HCT116 (cell line): Measurements from ENCODE around the gene TMEM121. TPM values are rescaled to one million over a fixed set of nuclear protein-coding genes. Genes with fewer than 3 reads are reported as not detected.

Experiments
- ATAC-seq: fragments of 200-7000 bp; cut with Tn5 transposase; 2 replicates; pipeline ENCODE4 v1.9.1; 2020; ENCODE audit warnings: mild to moderate bottlenecking, moderate library complexity
- BruUV-seq: library from RNA; stranded (reverse); fragments of 400-500 nt; replicated peaks from 2 replicates; lab custom pipeline; 2021; lab: Mats Ljungman, UMichigan
- CTCF ChIA-PET: fragments of 300-600 bp; sonication (Branson Sonifier 250); formaldehyde crosslinking; loops from one replicate; lab custom pipeline; 2021; ENCODE audit warnings: antibody characterized with exemption; lab: Charles Lee
- POLR2A ChIA-PET: fragments of 300-600, 350-600 bp; sonication (Branson Sonifier 250); formaldehyde crosslinking; loops from one replicate; lab custom pipeline; 2021; ENCODE audit warnings: antibody characterized with exemption; lab: Charles Lee
- RAD21 ChIA-PET, 2 experiments: fragments of 300-600 bp; sonication (Branson Sonifier 250); formaldehyde crosslinking; loops; one replicate each; lab custom pipeline; 2023; ENCODE audit warnings: low total read pairs in 2 of 2; ENCODE audit not compliant: uncharacterized antibody in 2 of 2, unreplicated experiment in 2 of 2, low non-redundant PET in 1 of 2; lab: Charles Lee
- DNase-seq: peaks from one replicate; pipeline ENCODE4 v3.0.0-alpha.2; 2010; ENCODE audit warnings: low read depth, low spot score
- H2AFZ ChIP-seq: fragments of 200-600 bp; shearing (Covaris generic), sonication (generic); 2 replicates; pipeline ENCODE4 v1.6.1; 2017; ENCODE audit warnings: low read depth, mixed run types, mixed read lengths, antibody characterized with exemption, low read length; ENCODE audit not compliant: poor library complexity, severe bottlenecking
- H3K27ac ChIP-seq: 2 replicates; pipeline ENCODE4 v1.5.1; 2012; ENCODE audit warnings: low read depth, low read length
- H3K27me3 ChIP-seq: fragments of 200-600 bp; sonication (generic); 2 replicates; pipeline ENCODE4 v1.6.1; 2016; ENCODE audit warnings: mixed run types, low read length, mixed read lengths; ENCODE audit not compliant: insufficient read depth
- H3K36me3 ChIP-seq, 2 experiments: fragments of 200-500 bp in 1 of 2; fragments of 200-600 bp in 1 of 2; sonication (Bioruptor generic) in 1 of 2; sonication (generic) in 1 of 2; 2 replicates each; pipeline versions ENCODE4 v1.5.1 to v1.6.1; 2014 to 2016; ENCODE audit warnings: low read length in 2 of 2, inconsistent platforms in 1 of 2, mixed read lengths in 1 of 2, mixed run types in 1 of 2; ENCODE audit not compliant: insufficient read depth in 2 of 2, control insufficient read depth in 1 of 2
- H3K4me1 ChIP-seq, 2 experiments: fragments of 200-600 bp in 1 of 2; sonication (generic) in 1 of 2; 2 replicates each; pipeline versions ENCODE4 v1.5.1 to v1.6.1; 2012 to 2017; ENCODE audit warnings: low read length in 2 of 2, inconsistent platforms in 1 of 2, mild to moderate bottlenecking in 1 of 2, mixed read lengths in 1 of 2, mixed run types in 1 of 2, moderate library complexity in 1 of 2; ENCODE audit not compliant: insufficient read depth in 2 of 2, control insufficient read depth in 1 of 2
- H3K4me2 ChIP-seq: fragments of 200-600 bp; sonication (generic); 2 replicates; pipeline ENCODE4 v1.6.1; 2017; ENCODE audit warnings: mixed run types, low read length, mixed read lengths
- H3K4me3 ChIP-seq, 2 experiments: fragments of 200-600 bp in 1 of 2; sonication (generic) in 1 of 2; replicated peaks in 1 of 2; 2 replicates each; pipeline ENCODE4 v1.5.1; 2011 to 2016; ENCODE audit warnings: low read length in 2 of 2, control low read depth in 1 of 2, low read depth in 1 of 2, mild to moderate bottlenecking in 1 of 2, mixed read lengths in 1 of 2, mixed run types in 1 of 2
- H3K79me2 ChIP-seq: fragments of 200-600 bp; sonication (generic); 2 replicates; pipeline ENCODE4 v1.6.1; 2017; ENCODE audit warnings: mild to moderate bottlenecking, mixed run types, low read length, moderate library complexity, mixed read lengths; ENCODE audit not compliant: insufficient read depth
- H3K9ac ChIP-seq: fragments of 200-600 bp; sonication (generic); 2 replicates; pipeline ENCODE4 v1.6.1; 2016; ENCODE audit warnings: low read length, mixed read lengths
- H3K9me2 ChIP-seq: fragments of 200-600 bp; sonication (generic), shearing (Covaris generic); 2 replicates; pipeline ENCODE4 v1.6.1; 2017; ENCODE audit warnings: mixed run types, mild to moderate bottlenecking, moderate library complexity; ENCODE audit not compliant: insufficient read depth
- H3K9me3 ChIP-seq, 2 experiments: fragments of 200-500 bp in 1 of 2; fragments of 200-600 bp in 1 of 2; sonication (Bioruptor generic) in 1 of 2; sonication (generic) in 1 of 2; 2 replicates each; pipeline ENCODE4 v1.6.1; 2014 to 2017; ENCODE audit warnings: low read length in 2 of 2, mixed read lengths in 2 of 2, inconsistent platforms in 1 of 2, low read depth in 1 of 2, mild to moderate bottlenecking in 1 of 2, mixed run types in 1 of 2, moderate library complexity in 1 of 2; ENCODE audit not compliant: control insufficient read depth in 1 of 2, insufficient read depth in 1 of 2
- H4K20me1 ChIP-seq: fragments of 200-600 bp; sonication (generic), shearing (Covaris generic); 2 replicates; pipeline ENCODE4 v1.6.1; 2017; ENCODE audit warnings: mixed run types, mild to moderate bottlenecking, moderate library complexity; ENCODE audit not compliant: insufficient read depth
- JUND ChIP-seq: IDR thresholded peaks from 2 replicates; pipeline ENCODE4 v1.6.1; 2012
- SP1 ChIP-seq: IDR thresholded peaks from 2 replicates; pipeline ENCODE4 v1.6.1; 2012; ENCODE audit warnings: low read depth
- intact Hi-C: fragments of 100-400 bp; cut with micrococcal nuclease; formaldehyde crosslinking; loops from 2 replicates; pipeline ENCODE4 v1.10.0; 2022
- total RNA-seq: library from RNA; stranded (reverse); gene quantifications from one replicate; pipeline ENCODE4 v1.2.1, GENCODE V29; 2021; ENCODE audit not compliant: unreplicated experiment
- TF ChIP-seq, protein P1 (sequence below), 3 experiments: fragments of 200-600 bp in 1 of 3; sonication (generic) in 1 of 3; IDR thresholded peaks in 2 of 3; conservative IDR thresholded peaks in 1 of 3; 2 replicates each; pipeline ENCODE4 v1.5.1; 2012 to 2017; ENCODE audit warnings: low read depth in 2 of 3, low read length in 2 of 3, antibody characterized with exemption in 1 of 3, borderline replicate concordance in 1 of 3, control low read depth in 1 of 3, mild to moderate bottlenecking in 1 of 3, mixed read lengths in 1 of 3, mixed run types in 1 of 3, moderate library complexity in 1 of 3; ENCODE audit not compliant: insufficient read depth in 1 of 3
- TF ChIP-seq, protein P2 (sequence below): IDR thresholded peaks from 2 replicates; pipeline ENCODE4 v1.6.1; 2011; ENCODE audit warnings: mild to moderate bottlenecking, low read length, moderate library complexity; ENCODE audit not compliant: insufficient replicate concordance; ENCODE audit errors: extremely low read depth
- TF ChIP-seq, protein P3 (sequence below): IDR thresholded peaks from 2 replicates; pipeline ENCODE4 v1.6.1; 2012

Gene TMEM121
- total RNA-seq, 1 experiment from 2014 or later, result 5.5 TPM

DNA sequence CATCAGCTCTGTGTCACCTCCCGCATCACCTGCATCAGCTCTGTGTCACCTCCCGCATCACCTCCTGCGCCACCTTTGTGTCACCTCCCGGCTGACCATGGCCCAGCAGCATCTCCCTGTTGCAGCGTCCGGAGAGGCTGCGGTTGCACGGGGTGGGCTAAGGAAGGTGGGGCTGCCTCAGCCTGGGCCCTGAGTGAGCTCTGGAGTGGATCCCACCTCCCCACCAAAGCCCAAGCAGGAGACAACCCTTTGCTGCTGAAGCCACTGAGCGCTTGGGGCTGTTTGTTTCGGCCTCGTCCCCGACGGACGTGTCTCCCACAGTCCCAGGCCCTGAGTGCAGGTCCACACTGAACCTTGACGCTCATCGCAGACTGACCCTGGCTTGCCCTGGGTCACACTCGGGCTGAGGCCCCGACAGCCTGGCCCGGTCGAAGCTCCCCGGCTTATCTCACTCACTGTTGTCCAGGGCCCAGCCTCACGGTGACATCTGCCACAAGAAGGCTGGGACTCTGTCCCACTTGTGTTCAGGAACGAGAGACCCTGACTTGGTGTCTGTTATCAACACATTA is 12.2 kb downstream of the TMEM121 start:
- peaks cover 0 to 4% of the 10 kb centered on the region in 2 experiments; a peak in 1 of 4 replicates for H3K9me3 ChIP-seq
- intact Hi-C loops, result loop anchor here (5.0 to 10.0 kb wide), 2 partner anchors 409 to 616 kb away; no protein-coding TSS in a partner anchor
- H3K79me2 ChIP-seq, result no peaks in the 10 kb centered on the region
- no peak for ATAC-seq
- ChIA-PET CTCF (interaction anchor here (1.2 kb wide), 1 partner anchor 467 kb away, joined by 3 read pairs; no protein-coding TSS in a partner anchor), POLR2A (no interaction called here), RAD21 (no interaction called here)
- peaks cover 0 to 3% of the 10 kb centered on the region in 2 experiments; a peak in 1 of 4 replicates for H3K4me1 ChIP-seq
- H3K4me2 ChIP-seq, result no peak overlapping the region
- DNase-seq, result no peak
- H3K27me3 ChIP-seq, result no peaks in the 10 kb centered on the region
- H3K4me3 ChIP-seq, result no peak overlapping the region
- H3K36me3 ChIP-seq, result no peaks in the 10 kb centered on the region
- no peak overlapping the region for H2AFZ ChIP-seq
- TF ChIP-seq, protein P1, sequence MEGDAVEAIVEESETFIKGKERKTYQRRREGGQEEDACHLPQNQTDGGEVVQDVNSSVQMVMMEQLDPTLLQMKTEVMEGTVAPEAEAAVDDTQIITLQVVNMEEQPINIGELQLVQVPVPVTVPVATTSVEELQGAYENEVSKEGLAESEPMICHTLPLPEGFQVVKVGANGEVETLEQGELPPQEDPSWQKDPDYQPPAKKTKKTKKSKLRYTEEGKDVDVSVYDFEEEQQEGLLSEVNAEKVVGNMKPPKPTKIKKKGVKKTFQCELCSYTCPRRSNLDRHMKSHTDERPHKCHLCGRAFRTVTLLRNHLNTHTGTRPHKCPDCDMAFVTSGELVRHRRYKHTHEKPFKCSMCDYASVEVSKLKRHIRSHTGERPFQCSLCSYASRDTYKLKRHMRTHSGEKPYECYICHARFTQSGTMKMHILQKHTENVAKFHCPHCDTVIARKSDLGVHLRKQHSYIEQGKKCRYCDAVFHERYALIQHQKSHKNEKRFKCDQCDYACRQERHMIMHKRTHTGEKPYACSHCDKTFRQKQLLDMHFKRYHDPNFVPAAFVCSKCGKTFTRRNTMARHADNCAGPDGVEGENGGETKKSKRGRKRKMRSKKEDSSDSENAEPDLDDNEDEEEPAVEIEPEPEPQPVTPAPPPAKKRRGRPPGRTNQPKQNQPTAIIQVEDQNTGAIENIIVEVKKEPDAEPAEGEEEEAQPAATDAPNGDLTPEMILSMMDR (IDR thresholded peaks at IDR 0.05 in 2 of 3, conservative IDR thresholded peaks at IDR 0.05 in 1 of 3; ENCODE audit: borderline replicate concordance in 1 of 3, insufficient read depth in 1 of 3, low read depth in 2 of 3, low read length in 2 of 3), result no peak
- TF ChIP-seq SP1 (no peak), JUND (no peak)
- TF ChIP-seq, protein P2, sequence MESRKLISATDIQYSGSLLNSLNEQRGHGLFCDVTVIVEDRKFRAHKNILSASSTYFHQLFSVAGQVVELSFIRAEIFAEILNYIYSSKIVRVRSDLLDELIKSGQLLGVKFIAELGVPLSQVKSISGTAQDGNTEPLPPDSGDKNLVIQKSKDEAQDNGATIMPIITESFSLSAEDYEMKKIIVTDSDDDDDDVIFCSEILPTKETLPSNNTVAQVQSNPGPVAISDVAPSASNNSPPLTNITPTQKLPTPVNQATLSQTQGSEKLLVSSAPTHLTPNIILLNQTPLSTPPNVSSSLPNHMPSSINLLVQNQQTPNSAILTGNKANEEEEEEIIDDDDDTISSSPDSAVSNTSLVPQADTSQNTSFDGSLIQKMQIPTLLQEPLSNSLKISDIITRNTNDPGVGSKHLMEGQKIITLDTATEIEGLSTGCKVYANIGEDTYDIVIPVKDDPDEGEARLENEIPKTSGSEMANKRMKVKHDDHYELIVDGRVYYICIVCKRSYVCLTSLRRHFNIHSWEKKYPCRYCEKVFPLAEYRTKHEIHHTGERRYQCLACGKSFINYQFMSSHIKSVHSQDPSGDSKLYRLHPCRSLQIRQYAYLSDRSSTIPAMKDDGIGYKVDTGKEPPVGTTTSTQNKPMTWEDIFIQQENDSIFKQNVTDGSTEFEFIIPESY, result no peak
- TF ChIP-seq, protein P3, sequence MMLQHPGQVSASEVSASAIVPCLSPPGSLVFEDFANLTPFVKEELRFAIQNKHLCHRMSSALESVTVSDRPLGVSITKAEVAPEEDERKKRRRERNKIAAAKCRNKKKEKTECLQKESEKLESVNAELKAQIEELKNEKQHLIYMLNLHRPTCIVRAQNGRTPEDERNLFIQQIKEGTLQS, result no peak
- no peak overlapping the region for H3K27ac ChIP-seq
- no peaks in the 10 kb centered on the region for H4K20me1 ChIP-seq
- no peak overlapping the region for H3K9ac ChIP-seq
- BruUV-seq, result no TSS peak
- H3K9me2 ChIP-seq, result no peaks in the 10 kb centered on the region
